Activated CD8-positive, alpha-beta memory T cell treated with anti-CD3 and anti-CD28 coated beads for 1 hour (primary cell): ENCODE measurements around the gene ADAM22.

Source experiments
- DNase-seq, 2 donors: peaks; one replicate each; pipeline ENCODE4 v3.0.0-alpha.2; 2020; ENCODE audit warnings: low read depth in 1 of 2; ENCODE audit errors: extremely low read depth in 1 of 2

The ADAM22 gene

DNA sequence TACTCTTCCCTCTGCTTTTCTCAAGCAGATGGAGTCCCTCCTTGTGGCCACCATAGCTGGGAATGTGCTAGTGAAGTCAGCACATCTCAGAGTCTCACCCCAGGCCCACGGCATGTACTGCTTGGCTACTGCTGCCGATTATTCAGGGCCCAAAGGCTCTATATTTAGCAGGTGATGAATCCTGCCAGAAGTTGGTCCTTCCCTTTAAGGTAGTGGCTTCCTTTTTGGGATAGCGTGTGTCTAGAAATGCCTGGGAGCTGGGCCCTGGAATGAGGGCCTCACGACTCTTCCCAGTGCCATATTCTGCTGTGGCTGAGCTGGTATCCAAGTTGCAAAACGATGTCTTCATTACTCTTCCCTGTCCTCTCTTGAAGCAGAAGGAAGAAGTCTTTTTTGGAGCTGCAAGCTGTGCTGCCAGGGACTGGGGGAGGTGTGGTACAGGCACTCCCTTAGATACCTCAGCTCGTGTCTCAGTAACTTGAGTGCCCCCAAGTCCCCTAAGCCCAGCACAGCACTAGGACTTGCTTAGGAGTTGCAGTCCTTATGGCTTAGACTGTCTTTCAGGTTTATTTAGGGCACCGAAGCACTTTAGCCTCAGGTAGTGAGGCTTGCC lies 100.1 kb downstream of the ADAM22 start:
- DNase-seq, result no peak

DNA sequence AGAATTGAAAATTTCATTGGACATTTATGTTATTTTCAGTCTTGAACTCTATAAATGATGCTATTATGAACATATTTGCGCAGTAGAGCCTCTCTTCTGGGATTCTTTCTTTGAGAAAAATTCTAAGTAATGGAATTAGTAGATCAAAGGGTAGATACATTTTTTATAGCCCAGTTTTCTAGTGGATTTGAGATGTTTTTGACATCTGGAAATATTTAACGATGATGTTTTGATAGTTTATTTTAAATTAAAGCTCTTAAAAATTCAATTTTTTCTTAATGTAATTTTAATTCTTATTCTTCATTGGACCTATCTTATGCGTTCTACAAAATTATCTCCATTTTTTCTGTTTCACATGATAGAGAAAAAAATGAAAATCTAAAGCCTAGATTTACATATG lies 103.0 kb downstream of the ADAM22 start:
- DNase-seq, result no peak

DNA sequence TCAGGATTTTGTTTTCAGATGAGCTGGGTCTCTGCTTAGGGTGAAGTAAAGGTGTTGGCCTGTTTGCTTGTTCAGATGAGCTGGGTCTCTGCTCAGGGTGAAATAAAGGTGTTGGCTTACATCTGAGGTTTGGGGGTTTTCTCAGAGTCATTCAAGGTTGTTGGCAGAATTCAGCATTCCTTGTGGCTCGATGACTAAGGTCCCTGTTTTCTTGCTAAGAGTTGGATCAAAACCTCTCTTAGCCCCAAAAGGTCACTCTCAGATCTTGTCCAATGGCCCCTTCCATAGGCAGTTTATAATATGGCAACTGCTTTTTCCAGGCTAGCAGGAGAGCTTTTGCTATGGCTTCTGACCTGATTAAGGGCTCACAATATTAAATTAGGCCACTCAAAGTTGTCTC lies 106.6 kb downstream of the ADAM22 start:
- no peak for DNase-seq

DNA sequence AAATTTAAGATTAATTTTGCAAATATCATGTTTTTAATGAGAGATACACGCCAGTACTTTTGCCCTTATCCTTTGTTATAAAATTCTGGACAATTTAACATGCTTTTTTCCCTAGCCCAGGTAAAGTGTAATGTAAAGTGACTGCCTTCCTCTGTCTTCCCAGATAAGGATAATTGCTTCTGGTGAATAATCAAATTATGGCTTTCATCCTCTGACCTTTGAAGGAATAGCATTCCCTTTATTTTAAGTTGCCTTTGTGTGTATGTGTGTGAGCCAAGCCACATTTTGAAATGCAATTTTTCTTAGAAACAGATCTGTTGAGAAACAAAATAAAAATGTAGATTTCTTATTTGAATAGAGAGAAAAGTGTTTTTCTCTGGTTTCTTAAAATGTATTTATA lies 107.5 kb downstream of the ADAM22 start:
- DNase-seq, result no peak

DNA sequence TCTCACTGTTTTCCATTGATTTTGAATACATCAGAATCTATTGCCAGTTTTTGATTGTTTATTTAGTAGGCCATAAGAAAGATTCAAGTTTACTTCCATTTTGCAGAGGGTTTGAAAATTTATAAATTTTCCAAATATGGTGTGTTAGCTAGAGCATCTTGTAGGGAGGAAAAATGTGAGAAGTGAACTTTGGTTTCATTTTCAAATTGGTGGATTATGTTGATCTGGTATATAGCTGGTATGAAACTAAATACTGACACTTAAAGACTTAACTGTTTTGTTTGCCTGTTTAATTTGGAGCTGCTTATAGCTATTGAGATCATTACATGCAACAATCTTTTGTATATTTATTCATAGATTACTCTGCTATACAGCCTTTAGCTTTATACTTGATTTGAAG lies 108.1 kb downstream of the ADAM22 start:
- DNase-seq, result no peak

DNA sequence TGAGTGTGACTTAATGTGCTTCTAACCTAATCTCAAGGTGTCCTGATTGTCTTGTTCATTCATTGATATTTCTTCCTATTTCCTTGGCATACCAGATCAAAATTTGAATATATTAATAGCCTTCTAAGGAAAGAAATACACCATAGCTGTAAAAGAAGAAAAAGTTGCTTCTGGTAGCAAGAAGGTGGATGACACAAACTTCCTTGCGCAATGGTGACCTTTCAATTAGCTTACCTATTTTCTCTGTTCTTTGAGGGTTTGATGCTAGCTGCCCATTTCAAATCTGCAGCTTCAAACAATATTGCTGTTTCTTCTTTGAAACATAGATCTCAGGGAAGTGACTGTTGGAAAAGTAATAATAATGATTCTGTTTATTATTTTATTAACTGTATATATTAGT lies 108.8 kb downstream of the ADAM22 start:
- DNase-seq, result no peak

DNA sequence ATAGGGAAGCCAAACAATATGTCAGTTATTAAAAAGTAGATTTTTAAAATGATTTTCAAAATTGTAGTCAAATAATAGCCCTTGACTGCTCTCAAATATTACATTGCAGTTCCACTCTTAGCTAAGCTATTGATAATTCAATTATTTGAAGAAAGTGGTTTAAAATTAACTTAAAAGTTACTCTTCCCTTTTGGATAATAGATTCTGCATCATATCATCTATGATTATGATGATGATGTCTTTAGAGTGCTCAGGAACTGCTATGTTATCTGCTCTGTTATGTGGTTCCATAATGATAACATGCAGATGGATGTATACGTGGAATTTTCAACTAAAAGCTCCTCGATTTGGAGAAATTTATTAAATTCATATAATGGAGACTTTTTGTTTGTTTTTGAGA lies 110.0 kb downstream of the ADAM22 start:
- no peak for DNase-seq

DNA sequence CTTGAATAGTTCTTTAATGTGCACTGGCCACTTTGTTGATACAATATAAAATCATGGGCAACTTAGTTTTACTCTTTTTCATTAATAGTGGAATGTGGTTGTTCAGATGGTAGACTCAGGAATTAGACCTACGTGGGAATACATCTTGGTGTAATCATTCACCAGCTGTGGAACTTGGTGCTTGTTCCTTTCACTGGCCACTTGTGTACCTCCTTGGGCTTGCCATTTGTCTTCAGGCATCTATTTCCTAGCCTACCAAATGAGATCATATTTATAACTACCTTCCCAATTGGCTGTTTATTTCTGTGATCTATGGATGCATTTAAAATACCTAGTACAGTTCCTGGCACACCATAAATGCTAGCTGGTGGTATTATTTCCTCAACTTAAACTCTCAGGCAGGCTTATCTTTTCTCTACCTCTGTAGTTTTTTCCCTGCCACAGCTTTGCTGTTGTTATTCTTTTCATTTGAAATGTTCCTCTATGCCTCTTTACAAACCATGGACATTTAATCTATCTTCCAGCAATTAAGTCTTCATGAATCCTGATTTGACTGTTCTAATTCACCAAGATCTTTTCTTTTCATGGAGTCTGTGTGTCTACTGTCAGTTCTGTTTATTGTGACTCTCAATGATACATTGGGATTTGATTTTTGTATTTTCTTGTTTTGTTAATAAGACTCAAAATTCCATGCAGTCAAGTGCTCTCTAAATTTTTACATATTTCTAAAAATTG lies 113.0 kb downstream of the ADAM22 start:
- DNase-seq, result no peak

DNA sequence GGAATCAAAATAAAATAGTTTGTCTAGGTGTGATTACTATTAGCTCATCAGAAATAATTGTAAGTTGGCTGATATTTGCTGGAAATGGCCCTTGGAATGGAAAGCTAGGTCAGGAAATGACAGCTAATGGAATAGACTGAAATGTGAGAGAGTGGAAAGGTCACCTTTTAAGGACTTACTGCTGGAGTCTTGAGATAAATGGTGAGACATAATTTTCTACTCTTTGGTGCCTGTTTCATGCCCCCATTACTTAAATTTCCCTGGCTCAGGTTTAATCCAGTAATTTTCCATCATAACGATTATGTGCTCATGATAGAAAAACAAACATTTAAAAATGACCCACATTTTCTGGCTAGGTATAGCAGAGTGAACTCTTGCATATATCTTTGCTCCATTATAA lies 123.6 kb downstream of the ADAM22 start:
- no peak for DNase-seq

DNA sequence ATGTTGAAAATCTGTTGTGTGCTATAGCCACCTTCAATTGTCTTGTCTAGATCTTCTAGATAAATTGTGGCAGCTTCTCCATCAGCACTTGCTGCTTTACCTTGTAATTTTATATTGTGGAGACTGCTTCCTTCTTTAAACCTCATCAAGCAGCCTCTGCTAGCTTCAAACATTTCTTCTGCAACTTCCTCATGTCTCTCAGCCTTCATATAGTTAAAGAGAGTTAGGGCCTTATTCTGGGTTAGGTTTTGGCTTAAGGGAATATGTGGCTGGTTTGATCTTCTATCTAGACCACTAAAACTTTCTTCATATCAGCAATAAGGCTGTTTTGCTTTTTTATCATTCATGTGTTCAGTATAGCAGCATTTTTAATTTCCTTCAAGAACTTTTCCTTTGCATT lies 128.2 kb downstream of the ADAM22 start:
- DNase-seq, result no peak

DNA sequence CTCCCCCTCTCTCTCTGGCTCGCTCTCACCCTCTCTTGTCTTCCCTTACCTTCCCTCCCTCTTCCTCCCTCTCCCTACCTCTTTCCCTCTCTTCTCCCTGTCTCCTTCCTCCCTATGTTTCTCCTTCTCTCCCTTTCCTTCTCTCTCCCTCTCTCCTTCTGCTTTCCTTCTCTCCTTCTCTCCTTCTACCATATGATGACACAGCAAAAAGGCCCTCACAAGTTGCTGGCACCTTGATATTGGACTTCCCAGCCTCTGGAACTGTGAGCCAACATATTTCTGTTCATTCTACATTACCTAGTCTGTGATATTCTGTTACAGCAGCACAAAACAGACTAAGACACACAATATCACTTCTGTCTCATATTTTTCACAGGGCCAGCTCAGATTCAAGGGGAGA lies 135.0 kb downstream of the ADAM22 start:
- no peak for DNase-seq

DNA sequence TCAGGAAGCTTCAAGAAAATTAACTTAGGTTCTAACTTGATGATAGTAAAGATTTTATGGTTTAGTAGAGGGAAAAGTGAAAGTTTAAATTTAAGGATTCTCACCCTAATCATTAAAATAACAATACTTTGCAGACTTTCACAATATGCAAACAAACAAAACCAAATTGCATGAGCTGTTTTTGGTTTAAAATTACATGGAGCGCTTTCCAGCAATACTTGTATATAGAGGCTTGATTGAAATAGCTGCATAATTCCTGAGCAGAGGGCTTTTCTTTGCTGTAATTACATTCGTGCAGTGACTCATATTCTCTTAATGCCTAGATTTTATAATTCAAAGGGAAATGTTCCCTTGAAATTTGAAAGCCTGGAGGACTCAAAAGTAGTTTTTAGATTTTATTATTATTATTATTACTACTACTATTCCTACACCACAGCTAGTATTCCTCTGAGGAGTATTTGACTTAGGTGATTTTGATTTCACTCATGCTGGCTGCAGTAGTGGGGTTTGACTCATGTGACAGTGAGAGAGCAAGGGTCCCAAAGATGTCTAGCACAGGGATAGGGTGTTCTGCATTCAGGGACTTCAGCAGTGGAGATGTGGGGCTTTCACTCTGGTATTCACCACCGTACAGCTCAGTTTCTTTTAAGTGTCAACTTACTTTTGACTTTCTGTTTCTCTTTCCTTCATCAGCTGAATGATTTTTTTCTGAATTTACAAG lies 138.1 kb downstream of the ADAM22 start:
- no peak for DNase-seq

DNA sequence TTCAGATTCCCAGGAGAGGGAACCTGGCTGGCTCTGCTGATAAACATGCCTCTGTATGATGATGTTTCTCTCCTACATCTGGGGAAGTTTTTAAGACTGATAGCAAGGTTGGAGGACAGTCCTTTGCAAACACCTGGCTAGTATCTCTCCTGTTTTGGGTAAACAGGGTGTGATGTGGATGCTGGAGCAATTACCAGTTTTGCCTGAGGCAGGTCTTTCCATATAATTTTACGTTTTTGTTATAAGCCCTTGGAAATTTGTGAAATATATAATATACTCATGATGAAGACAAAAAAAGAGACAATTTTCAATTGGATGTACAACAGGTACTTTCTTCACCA lies 138.6 kb downstream of the ADAM22 start:
- DNase-seq, result no peak

DNA sequence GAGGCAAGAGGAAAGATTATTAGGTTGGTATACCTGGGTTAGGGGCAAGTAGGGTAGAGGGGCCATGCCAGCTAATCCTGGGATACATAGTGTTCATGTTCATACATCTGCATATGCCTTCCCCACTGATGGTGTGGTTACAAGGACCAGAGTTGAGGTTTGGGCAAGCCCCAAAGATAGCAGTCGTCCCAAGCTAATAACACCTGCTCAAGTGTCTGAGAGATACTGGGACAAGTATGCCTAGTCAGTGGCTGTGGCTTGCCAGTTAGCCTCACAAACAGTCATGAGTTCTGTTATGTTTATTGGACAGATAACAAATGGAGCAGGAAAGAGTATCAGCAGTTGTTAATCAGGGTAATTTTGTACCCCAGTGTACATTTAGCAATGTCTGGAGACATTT lies 139.6 kb downstream of the ADAM22 start:
- no peak for DNase-seq

DNA sequence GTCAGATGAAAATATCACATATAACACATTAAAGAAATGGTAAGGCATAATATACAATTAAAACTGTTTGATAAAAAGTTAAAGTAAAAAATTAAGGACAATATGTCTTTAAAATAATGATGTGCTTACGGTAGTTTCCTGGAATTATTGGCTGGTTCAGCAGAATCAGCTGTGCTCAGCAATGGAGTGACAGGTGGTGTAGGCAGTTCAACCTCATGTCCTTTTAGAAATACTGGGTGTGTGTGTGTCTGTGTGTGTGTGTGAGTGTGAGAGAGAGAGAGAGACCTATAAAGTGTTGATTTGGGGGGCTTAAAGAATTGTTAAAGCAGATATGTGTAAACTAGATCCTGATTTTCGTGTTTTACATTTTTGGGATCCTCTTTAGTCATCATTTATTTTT lies 141.2 kb downstream of the ADAM22 start:
- DNase-seq, result no peak

DNA sequence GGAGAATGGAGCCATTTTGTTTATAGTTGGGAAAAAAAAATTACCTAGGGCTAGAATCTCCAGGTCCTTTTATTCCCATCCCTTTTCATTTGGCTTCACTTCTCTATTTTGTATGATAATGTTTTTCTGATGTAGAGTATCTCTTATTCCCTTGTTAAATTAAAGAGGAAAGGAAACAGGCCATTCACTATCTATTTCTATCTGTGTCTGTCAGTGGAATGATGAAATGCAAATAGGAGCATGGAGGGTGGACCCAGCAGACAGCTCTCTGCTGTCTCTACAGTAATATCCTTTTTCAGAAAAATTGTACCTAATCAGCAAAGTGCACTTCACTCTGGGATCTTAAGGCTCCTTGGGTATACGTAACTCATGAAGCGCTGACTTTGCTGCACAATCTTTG lies 149.8 kb downstream of the ADAM22 start:
- no peak for DNase-seq

DNA sequence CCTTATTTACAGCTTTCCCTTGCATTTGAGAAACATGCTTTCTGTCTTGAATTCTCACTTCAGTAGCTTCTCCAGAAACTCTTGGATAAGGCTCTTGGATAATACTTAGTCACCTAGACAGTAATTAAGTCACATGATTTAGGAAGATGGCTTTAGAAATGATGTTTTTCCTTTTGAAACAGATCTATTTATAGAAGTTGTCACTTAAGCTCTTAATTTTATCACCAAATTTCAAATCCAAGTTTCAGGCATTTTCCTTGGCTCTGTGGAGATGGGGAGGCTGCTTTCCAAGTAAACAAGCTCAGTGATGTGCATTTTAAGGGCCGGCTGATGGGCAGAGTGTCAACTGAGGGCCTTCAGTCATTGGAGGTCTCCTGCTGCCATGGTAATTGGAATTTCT lies 155.5 kb downstream of the ADAM22 start:
- no peak for DNase-seq

DNA sequence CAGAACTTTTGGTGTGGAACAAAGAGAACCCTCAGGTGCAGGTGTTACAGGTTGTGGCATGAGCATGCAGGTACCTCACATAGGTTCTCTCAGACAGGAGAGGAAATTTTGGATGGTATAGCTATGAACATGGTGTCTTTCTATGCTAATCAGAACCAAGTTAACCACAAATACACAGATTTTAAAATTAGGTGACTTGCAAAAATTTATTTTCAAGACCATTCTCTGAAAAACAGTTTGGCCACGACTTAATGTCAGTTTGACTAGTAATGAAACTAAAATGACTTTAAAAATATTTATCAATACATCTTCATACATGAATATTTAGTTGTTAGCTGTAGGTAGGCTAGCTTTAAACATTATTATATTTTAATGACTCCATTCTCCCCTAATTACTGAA lies 156.2 kb downstream of the ADAM22 start:
- no peak for DNase-seq

DNA sequence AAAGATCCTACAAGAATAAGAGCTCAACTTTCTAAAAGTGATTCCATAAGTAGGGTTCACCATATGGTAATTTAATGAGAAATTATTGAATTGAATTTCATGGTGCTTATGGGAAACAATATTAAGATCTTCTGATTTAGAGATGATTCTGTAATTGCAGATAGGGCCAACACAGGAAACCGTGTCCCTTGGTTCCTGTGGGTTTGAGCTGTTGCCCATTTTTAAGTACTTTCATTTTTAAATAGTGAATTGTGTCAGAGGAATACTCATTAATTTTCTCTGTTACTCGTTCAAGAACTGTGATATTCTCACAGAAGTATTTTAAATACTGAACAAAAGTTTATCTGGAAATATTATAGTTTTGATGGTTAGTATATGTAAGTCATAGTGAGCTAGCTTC lies 156.6 kb downstream of the ADAM22 start:
- DNase-seq, result no peak

DNA sequence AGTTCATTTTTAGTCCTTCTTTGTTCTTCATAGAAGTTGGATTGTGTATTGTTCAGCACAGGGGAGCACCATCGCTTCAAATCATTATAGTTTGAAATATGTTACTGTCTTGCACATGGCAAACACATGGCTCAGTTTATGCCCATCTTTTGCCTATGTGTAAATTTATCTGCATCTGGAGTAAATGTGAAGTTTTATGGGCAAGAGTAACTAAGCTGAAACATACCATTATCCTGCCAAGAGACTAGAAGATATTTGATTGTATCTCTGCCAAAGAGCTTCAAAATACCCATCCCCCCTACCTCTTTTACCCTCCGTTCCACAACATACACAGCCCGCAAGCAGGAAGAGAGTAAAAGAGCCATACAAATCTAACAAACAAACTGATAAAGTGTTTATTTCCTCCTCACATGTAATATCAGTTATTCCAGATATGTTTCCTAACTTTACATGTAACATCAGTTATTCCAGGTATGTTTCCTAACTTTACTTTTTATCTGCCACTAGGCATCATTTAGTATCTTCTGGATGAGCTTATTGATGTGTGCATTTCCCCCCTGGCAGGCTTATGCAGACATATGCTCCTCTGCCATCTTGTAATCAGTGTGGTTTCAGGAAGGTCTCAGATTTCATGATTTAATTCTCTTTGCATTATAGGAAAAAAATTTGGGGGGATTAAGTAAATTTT lies 158.1 kb downstream of the ADAM22 start:
- DNase-seq, result no peak

DNA sequence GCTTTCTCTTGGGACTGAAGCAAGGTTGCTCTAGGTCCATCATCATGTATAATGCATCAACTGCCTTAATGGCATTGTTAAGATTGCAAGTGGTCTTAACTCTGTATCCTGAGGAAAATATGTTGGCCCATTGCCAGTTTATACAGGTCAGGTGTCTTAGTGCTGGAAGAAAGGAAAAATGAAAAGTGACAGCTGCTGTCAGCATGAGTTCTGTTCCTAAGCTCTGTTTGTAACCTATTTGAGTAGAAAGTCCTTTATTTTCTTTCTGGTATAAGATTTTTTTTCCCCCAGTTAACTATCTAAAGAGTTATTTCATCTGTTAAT lies 158.6 kb downstream of the ADAM22 start:
- no peak for DNase-seq

DNA sequence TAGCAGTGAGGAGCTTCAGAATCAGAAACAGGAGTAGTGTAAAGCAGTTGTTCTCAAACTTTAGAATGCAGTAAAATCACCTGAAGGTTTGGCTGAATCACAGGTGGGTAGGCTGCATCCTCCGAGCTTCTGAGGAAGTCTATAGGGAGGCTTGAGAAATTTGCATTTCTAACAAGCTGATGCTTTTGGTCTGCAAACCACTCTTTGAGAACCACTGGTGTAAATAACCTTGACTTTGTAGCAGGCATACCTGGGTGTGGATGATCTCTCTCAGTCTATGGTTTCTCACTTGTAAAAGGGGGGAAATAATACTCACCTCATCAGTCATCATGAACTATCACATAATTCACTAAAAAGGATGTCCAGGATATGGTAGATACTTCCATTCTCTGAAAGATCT lies 167.7 kb downstream of the ADAM22 start:
- no peak for DNase-seq
